ENCODE data around the gene KLHL22. TPM values are rescaled to one million over a fixed set of nuclear protein-coding genes. Genes with fewer than 3 reads are reported as not detected.
A peak's percentile ranks its signal among the peaks of the same experiment; 100 is the strongest.

KLHL22 gene
- total and polyA plus RNA-seq, 5 donors, result 17.9 to 25.8 (median 20.5) TPM

DNA sequence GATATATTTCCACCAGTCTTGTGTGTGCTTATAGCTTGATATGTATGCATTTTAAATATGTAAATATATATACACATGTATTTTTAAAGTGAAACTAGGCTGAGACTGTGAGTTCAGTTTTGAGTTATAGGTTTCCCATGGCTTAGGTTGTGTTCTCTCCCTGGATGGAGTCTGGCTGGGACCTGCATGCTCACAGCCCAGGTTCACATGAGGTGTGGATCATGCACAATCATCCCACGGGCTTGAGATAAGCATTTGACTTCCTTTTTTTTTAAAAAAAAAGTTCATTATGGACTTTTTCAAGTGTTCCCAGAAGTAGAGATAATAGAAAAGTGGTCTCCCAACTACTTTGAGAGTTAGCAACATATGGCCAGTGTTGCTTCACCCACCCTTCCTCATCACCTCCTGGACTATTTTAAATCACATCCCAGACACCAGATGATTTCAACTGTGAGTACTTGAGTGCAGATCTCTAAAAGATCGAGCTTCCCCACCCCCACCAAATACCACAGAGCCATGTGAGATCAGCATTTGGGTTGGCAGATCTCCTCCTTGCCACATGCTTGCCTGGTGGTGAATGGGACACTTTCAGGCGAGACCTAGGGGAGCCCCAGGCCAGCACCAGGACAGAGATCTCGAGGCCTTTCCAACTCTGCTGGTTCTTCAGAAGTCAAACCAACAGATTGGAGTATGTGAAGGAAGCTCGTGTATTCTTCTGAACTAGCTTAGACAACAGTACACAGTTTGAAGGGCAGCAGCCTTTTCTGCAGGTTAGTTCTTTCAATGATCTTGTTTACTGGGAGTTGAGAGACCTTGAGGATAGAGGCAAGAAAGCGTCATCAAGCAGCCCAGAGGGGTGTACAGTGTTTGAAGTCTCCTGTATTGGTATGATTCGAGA lies 27.7 kb upstream of the KLHL22 start:
- DNase-seq (no peak), ATAC-seq (peak; percentile 33 to 62)
- intact Hi-C loops (cut with DNase I), result no loop called here
- 42% methylated on average over 7 of the region's 7 CpGs for WGBS
- Histone ChIP-seq H3K9me3 (ENCODE audit: control insufficient read depth, low read length) (no peaks in the 10 kb centered on the region), H3K27ac (ENCODE audit: low read length) (peak overlapping the region; percentile 39), H3K4me3 (ENCODE audit: low read length) (no peak overlapping the region), H3K4me1 (ENCODE audit: control insufficient read depth, insufficient read depth, low read length) (peaks cover 21% of the 10 kb centered on the region), H3K27me3 (ENCODE audit: control insufficient read depth, insufficient read depth) (no peaks in the 10 kb centered on the region)

- intact Hi-C loops (cut with DNase I), result no loop called here
- Histone ChIP-seq H3K27me3 (ENCODE audit: control insufficient read depth, insufficient read depth) (no peaks in the 10 kb centered on the region), H3K9me3 (ENCODE audit: control insufficient read depth, low read length) (no peaks in the 10 kb centered on the region), H3K4me3 (ENCODE audit: low read length) (no peak overlapping the region), H3K27ac (ENCODE audit: low read length) (no peak overlapping the region), H3K4me1 (ENCODE audit: control insufficient read depth, insufficient read depth, low read length) (peaks cover 23% of the 10 kb centered on the region)
- ATAC-seq (no peak), DNase-seq (no peak)
- 73% methylated on average over 11 of the region's 11 CpGs for WGBS
Observed at GRCh38 chr22:20522134-20523004, 26.8 kb upstream of the KLHL22 start.

DNA sequence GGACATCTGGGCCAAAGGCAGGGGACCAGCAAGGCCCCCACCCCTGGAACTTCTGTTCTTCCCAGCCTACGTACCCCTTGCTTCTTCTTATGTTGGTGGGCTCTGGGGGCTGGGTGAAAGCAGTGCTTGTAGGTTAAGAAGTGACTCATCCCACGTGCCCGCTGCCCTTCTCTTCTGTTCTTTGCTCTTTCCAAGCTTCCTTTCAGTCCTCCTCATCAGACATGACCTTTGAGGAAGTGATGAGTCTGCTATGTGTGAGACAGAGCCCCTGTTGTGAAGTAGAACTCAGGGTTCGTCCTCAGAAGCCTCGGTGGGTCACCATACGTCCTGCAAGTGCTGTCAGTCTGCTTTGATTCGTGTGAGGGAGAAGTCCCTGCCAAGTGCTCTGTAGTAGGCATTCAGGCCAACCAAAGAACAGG lies 24.5 kb upstream of the KLHL22 start:
- Histone ChIP-seq H3K4me1 (ENCODE audit: control insufficient read depth, insufficient read depth, low read length) (peaks cover 22% of the 10 kb centered on the region), H3K4me3 (ENCODE audit: low read length) (no peak overlapping the region), H3K27ac (ENCODE audit: low read length) (no peak overlapping the region), H3K27me3 (ENCODE audit: control insufficient read depth, insufficient read depth) (no peaks in the 10 kb centered on the region), H3K9me3 (ENCODE audit: control insufficient read depth, low read length) (no peaks in the 10 kb centered on the region)
- intact Hi-C loops (cut with DNase I), result no loop called here
- no peak for DNase-seq
- 62% methylated on average over 7 of the region's 7 CpGs for WGBS
- peak in 1 of 2 donors; percentile 17 for ATAC-seq

DNA sequence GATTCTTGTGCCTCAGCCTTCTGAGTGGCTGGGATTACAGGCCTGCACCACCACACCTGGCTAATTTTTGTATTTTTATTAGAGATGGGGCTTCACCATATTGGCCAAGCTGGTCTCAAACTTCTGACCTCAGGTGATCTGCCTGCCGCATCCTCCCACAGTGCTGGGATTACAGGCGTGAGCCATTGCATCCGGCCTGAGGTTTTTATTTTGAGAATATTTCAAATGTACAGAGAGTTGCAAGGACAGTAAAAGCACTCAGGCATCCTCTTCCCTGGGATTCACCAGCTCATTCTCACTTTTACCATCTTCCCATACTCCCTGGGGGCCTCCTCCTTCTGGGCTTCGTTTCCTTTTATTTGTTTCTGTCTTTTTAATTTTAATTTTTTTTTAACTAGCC lies 24.0 kb upstream of the KLHL22 start:
- 66% methylated on average over 4 of the region's 4 CpGs for WGBS
- Histone ChIP-seq H3K27me3 (ENCODE audit: control insufficient read depth, insufficient read depth) (no peaks in the 10 kb centered on the region), H3K9me3 (ENCODE audit: control insufficient read depth, low read length) (no peaks in the 10 kb centered on the region), H3K4me1 (ENCODE audit: control insufficient read depth, insufficient read depth, low read length) (peaks cover 27% of the 10 kb centered on the region), H3K27ac (ENCODE audit: low read length) (no peak overlapping the region), H3K4me3 (ENCODE audit: low read length) (no peak overlapping the region)
- DNase-seq, result no peak
- no peak for ATAC-seq
- intact Hi-C loops (cut with DNase I), result loop anchor here in 1 of 4 donors (10.0 kb wide), 1 partner anchor 45 kb away; no protein-coding TSS in a partner anchor

DNA sequence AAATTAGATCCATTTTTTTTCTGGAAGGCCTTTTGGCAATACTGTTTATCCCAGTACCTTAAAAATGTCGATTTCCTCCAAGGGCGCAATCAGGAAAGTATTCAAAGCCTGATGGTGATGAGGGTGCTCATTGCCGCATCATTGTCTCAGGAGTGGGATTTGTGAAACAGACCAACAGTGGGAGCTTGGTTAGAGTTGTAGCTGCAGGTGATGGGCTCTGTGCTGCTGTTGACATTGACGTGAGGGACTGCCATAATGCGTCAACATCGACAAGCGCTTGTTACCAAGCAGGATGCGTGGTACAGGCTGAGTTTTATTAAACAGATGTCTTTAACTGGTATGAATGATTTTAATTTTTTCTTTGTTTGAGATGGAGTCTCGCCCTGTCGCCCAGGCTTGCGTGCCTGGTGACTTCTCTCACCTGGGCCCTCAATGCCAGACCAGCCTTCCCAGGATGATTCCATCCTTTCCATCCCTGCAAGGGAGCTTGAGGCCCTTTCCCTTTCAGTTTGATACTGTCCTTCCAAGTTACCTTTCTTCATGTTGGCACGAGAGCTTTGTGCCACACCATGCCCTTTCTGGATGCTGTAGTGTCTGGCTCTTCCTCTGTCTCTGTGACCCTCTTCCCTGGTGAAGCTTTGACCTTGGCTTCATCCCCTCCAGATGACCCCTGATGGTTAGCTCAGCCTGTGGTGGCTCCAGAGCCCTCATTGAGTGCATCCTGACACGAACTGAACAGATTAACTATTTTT lies 22.4 kb upstream of the KLHL22 start:
- Histone ChIP-seq H3K9me3 (ENCODE audit: control insufficient read depth, low read length) (no peaks in the 10 kb centered on the region), H3K4me3 (ENCODE audit: low read length) (no peak overlapping the region), H3K27ac (ENCODE audit: low read length) (no peak overlapping the region), H3K27me3 (ENCODE audit: control insufficient read depth, insufficient read depth) (no peaks in the 10 kb centered on the region), H3K4me1 (ENCODE audit: control insufficient read depth, insufficient read depth, low read length) (peaks cover 20% of the 10 kb centered on the region)
- 87% methylated on average over 13 of the region's 13 CpGs for WGBS
- intact Hi-C loops (cut with DNase I), result loop anchor here in 1 of 4 donors (10.0 kb wide), 1 partner anchor 47 kb away; no protein-coding TSS in a partner anchor
- DNase-seq, result no peak
- no peak for ATAC-seq

DNA sequence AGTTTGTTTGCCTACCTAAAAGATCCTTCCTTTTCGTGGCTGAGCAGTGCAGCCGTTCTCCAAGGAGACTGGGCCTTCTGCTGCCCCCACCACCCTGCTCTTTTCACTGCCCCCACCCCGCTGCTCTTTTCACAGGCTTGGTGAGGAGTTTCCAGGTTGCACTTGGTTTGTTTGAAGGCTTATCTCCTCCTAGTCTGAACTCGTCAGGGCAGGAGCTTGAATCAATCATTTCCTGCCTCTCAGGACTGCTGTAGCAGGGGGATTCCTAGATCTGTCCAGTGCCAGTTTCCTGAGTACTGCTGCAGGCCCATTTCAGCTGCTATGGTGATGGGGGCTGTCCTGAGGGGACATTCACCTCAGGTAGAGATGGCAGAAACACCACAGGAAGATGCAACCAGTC lies 21.8 kb upstream of the KLHL22 start:
- Histone ChIP-seq H3K9me3 (ENCODE audit: control insufficient read depth, low read length) (no peaks in the 10 kb centered on the region), H3K4me1 (ENCODE audit: control insufficient read depth, insufficient read depth, low read length) (peaks cover 20% of the 10 kb centered on the region), H3K4me3 (ENCODE audit: low read length) (no peak overlapping the region), H3K27ac (ENCODE audit: low read length) (no peak overlapping the region), H3K27me3 (ENCODE audit: control insufficient read depth, insufficient read depth) (no peaks in the 10 kb centered on the region)
- ATAC-seq, result no peak
- intact Hi-C loops (cut with DNase I), result loop anchor here in 1 of 4 donors (10.0 kb wide), 1 partner anchor 47 kb away; no protein-coding TSS in a partner anchor
- WGBS, result 61% methylated on average over 4 of the region's 4 CpGs
- DNase-seq, result no peak

GRCh38 chr22:20516399-20516798 lies 20.8 kb upstream of the KLHL22 start:
- 87% methylated on average over 2 of the region's 2 CpGs for WGBS
- Histone ChIP-seq H3K4me1 (ENCODE audit: control insufficient read depth, insufficient read depth, low read length) (peaks cover 23% of the 10 kb centered on the region), H3K27ac (ENCODE audit: low read length) (no peak overlapping the region), H3K9me3 (ENCODE audit: control insufficient read depth, low read length) (no peaks in the 10 kb centered on the region), H3K27me3 (ENCODE audit: control insufficient read depth, insufficient read depth) (no peaks in the 10 kb centered on the region), H3K4me3 (ENCODE audit: low read length) (no peak overlapping the region)
- ATAC-seq (no peak), DNase-seq (no peak)
- intact Hi-C loops (cut with DNase I), result loop anchor here in 1 of 4 donors (10.0 kb wide), 1 partner anchor 48 kb away; no protein-coding TSS in a partner anchor

GRCh38 chr22:20514658-20515406 lies 19.2 kb upstream of the KLHL22 start:
- H3K9me3 ChIP-seq (ENCODE audit: control insufficient read depth, low read length), result no peaks in the 10 kb centered on the region
- intact Hi-C loops (cut with DNase I), result loop anchor here in 1 of 4 donors (10.0 kb wide), 1 partner anchor 50 kb away; no protein-coding TSS in a partner anchor
- no peaks in the 10 kb centered on the region for H3K27me3 ChIP-seq (ENCODE audit: control insufficient read depth, insufficient read depth)
- H3K4me3 ChIP-seq (ENCODE audit: low read length), result no peak overlapping the region
- peaks cover 24% of the 10 kb centered on the region for H3K4me1 ChIP-seq (ENCODE audit: control insufficient read depth, insufficient read depth, low read length)
- ATAC-seq (peak in 1 of 2 donors; percentile 54), DNase-seq (peak in 2 of 3 donors; percentile 47 to 68)
- WGBS, result 60% methylated on average over 6 of the region's 6 CpGs
- H3K27ac ChIP-seq (ENCODE audit: low read length), result peak overlapping the region; percentile 57

- Histone ChIP-seq H3K4me1 (ENCODE audit: control insufficient read depth, insufficient read depth, low read length) (peaks cover 24% of the 10 kb centered on the region), H3K27me3 (ENCODE audit: control insufficient read depth, insufficient read depth) (no peaks in the 10 kb centered on the region), H3K4me3 (ENCODE audit: low read length) (no peak overlapping the region), H3K9me3 (ENCODE audit: control insufficient read depth, low read length) (no peaks in the 10 kb centered on the region), H3K27ac (ENCODE audit: low read length) (no peak overlapping the region)
- WGBS, result 69% methylated on average over 4 of the region's 4 CpGs
- ATAC-seq (no peak), DNase-seq (no peak)
- intact Hi-C loops (cut with DNase I), result loop anchor here in 1 of 4 donors (10.0 kb wide), 1 partner anchor 53 kb away; no protein-coding TSS in a partner anchor
Observed at GRCh38 chr22:20511578-20512229, 16.1 kb upstream of the KLHL22 start.

Measured in right cardiac atrium (tissue), 5 donors.